Fibroblast of pulmonary artery (primary cell): ENCODE measurements around the gene TAF3.
A peak's percentile ranks its signal among the peaks of the same experiment; 100 is the strongest.

Experiments used
- DNase-seq: peaks from one replicate; pipeline ENCODE4 v3.0.0-alpha.2; 2010; ENCODE audit warnings: low read depth
- H3K4me3 ChIP-seq: replicated peaks from 2 replicates; pipeline ENCODE4 v1.5.1; 2011; ENCODE audit warnings: low read depth, mild to moderate bottlenecking, control low read depth, low read length, moderate library complexity
- CTCF ChIP-seq: IDR thresholded peaks from 2 replicates; pipeline ENCODE4 v1.5.1; 2011; ENCODE audit warnings: mild to moderate bottlenecking, control low read depth, low read length, inconsistent platforms; ENCODE audit errors: missing control alignments

The TAF3 gene

GRCh38 chr10:7960108-7960507 is 141.8 kb downstream of the TAF3 start:
- no peak overlapping the region for H3K4me3 ChIP-seq
- TF ChIP-seq CTCF = no peak
- DNase-seq = no peak

GRCh38 chr10:7962592-7962991 is 144.3 kb downstream of the TAF3 start:
- TF ChIP-seq CTCF = no peak
- no peak overlapping the region for H3K4me3 ChIP-seq
- no peak for DNase-seq

GRCh38 chr10:7965457-7965856 is 147.2 kb downstream of the TAF3 start:
- H3K4me3 ChIP-seq = no peak overlapping the region
- no peak for DNase-seq
- TF ChIP-seq CTCF = no peak

GRCh38 chr10:7967035-7967434 is 148.7 kb downstream of the TAF3 start:
- no peak overlapping the region for H3K4me3 ChIP-seq
- no peak for TF ChIP-seq CTCF
- DNase-seq = no peak

GRCh38 chr10:7968510-7969112 is 150.3 kb downstream of the TAF3 start:
- TF ChIP-seq CTCF = no peak
- DNase-seq = no peak
- no peak overlapping the region for H3K4me3 ChIP-seq

DNA sequence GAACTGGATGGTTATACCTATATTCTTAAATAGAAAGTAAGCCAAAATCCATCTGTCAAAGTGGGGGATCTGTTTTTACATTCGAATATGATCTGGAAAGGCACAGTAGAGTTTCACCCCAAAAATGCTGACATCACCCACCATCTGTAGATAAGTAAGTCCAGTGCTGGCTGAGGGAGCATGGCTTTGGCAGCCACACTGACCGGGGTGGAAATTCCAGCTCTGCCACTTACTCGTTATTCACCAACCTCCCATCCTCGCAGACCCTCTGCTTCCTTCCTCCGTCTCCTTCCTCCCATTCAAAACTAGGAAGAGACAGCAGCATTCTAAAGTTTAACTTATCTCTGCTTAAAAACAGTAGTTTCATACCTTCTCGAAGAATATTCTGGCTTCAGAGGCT is 151.3 kb downstream of the TAF3 start:
- no peak for TF ChIP-seq CTCF
- H3K4me3 ChIP-seq = no peak overlapping the region
- peak; percentile 20 for DNase-seq

GRCh38 chr10:7971949-7972348 is 153.6 kb downstream of the TAF3 start:
- no peak overlapping the region for H3K4me3 ChIP-seq
- no peak for DNase-seq
- TF ChIP-seq CTCF = no peak
